ENCODE measurements around the gene PRR22.

PRR22 gene

DNA sequence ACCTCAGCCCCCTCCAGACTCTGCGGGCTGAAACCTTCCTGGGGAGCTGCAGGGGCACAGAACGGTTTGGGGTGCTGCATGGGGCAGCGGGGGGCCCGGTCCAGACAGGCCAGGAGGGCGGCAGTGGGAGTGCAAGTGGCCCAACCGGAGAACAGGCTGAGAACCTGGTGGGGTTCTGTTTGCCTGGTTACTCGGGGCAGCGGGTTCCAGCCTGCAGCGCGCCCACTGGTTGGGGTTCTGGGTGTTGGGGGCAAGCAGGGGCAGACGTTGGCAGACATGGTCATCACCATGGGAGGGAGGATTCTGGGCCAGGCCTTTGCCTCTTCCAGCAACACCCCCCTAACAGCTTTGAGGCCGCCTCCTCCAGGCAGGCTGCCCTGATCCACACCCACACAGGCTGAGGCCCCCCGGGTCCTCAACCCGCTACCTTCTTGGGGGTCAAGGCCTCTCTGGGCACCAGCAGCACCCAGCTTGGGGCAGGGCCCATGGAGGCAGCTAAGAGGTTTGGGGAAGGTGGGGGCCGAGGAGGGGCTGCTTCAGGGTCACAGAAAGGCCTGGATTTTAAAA lies at the start of gene PRR22:
TSS of gene PRR22 (minus strand) at position 166 of the 567 bp plus-strand sequence. CDS start at position 80, 86 bp downstream.
- DNase-seq: no peak

DNA sequence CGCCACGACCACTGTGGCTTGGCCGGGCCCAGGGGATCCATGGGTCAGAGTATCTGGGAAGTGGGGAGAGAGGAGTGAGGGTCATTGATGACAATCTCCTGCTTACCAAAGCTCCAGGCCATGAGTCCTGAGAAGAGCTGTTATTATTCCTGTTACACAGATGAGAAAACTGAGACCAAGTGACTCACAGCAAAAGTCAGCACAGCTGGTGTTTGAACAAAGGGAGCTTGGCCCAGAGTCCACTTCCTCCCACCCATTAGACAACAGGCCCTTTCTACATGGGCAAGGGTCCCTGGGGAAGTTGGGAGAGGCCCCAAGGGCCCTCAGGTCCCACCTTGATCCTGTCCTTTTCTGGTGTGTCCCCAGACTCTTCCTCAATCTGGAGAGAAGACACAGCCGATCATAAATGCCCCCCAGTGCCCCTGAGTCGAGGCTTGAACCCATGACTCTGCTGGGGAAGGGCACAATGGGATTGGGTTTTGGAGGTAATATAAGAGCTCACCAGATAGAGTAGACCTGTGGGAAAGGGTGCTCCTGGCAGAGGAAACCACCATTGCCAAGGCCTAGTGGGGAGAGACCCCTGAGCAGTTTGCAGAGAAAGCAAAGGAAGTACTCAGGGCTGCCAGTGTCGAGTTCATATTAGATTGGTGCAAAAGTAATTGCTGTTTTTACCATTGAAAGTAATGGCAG lies 48.1 kb upstream of the PRR22 start:
- DNase-seq: no peak

DNA sequence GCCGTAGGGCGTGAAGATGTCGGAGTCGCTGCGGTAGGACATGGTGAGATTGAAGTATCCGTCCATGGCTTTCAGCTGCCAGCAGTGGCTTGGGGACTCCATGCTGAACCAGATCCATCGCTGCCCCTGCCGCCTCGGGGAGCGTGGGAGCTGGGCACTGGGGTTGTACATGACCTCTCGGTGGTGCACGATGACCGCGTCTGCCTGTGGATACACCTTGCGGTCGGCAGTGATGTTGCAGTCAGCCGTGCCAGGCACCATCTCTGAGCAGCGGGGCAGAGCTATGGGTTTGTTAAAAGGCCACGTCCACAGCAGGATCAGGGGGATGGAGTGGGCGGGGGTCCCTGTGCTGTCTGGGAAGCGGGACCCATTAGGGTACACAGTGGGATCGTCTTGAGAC lies 47.5 kb upstream of the PRR22 start:
- no peak for DNase-seq

DNA sequence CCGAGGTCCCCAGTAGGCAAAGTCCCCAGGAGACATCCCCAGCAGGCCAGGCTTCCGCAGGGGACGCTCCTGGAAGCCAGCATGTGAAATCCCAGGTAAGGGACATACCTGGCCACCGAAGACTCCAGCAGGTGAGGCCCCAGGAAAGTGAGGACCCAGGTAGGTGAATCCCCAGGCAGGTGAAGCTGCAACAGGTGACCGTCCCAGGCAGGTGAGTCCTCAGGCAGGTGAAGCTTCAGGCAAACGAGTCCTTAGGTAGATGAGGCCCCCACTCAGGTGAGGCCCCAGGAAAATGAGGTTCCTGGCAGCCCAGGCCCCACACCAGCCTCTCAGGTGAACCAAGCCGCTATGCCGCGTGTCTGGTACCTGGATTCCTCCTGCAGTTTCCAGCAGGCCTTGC lies 46.6 kb upstream of the PRR22 start:
- DNase-seq: no peak

DNA sequence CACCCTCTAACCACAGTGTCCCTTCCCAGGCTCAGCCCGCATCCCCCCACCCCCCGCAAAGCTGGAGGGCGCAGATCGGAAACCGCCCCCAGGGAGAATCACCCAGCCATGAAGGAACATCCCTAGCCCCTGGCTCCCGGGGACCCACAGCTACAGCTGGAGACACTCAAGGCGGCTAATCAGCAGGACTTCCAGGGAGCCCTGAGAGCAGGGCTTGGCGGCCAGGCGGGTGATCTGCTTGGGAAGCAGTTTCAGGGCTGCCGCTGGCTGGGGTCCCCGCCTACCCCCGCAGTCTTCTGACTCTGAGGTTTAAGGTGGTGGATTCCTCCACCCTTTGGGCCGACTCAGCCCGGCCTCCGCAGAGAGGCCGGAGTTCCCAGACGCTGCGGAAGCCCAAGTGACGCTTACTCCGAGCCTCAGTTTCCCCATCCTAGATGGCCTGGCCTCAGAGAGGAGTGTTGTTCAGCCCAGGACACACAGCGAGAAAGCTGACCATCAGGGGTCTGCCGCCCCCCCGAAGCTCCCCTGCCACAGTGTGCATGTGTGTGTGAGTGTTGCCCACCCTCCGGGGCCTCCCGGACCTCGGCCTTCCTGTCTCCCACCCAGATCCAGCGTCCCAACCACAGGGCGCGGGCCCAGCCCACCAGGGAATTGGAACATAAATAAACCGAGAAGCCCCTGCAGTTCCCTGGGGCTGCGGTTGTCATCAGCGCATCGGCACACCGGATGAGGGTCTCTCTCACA lies 45.2 kb upstream of the PRR22 start:
- DNase-seq: no peak

DNA sequence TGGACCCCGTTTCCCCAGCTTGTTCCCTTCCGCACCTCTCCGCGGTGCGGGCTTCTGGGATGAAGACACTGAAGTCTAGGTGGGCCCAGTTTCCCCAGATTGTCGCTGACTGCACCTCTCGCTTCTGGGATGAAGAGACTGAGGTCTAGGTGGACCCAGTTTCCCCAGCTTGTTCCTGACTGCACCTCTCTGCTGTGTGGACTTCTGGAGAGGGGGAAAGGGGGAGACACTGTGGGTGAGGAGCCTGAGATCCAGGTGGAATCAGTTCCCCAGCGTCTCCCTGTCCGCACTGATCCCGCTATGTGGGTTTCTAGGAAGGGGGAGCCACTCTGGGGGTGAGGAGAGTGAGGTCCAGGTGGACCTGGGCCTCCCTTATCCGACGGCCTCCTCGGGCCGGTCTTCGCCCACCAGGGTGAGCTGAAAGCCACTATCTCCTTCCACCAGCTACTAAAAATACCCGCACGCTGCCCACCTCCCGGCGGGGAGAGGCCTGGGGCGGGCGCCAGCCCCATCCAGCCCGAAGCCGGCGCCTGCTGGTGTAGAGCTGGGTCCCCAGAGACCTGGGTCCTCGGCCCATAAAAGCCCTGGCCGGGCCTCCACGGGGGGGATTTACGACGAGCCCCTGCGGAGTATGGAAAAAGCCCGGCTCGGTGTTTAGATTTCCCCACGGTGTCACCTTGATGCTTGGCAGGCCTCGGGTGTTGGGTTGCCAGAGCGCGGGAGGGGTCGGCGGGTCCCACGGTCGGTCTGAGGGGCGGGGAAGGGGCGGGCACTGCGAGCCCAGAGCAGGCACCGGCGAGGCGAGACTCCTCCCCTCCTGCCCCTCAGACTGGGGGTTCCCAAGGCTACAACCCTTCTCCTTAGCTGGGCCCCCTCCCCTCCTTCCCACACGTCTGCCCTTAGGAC lies 44.4 kb upstream of the PRR22 start:
- peak; percentile 28 for DNase-seq

DNA sequence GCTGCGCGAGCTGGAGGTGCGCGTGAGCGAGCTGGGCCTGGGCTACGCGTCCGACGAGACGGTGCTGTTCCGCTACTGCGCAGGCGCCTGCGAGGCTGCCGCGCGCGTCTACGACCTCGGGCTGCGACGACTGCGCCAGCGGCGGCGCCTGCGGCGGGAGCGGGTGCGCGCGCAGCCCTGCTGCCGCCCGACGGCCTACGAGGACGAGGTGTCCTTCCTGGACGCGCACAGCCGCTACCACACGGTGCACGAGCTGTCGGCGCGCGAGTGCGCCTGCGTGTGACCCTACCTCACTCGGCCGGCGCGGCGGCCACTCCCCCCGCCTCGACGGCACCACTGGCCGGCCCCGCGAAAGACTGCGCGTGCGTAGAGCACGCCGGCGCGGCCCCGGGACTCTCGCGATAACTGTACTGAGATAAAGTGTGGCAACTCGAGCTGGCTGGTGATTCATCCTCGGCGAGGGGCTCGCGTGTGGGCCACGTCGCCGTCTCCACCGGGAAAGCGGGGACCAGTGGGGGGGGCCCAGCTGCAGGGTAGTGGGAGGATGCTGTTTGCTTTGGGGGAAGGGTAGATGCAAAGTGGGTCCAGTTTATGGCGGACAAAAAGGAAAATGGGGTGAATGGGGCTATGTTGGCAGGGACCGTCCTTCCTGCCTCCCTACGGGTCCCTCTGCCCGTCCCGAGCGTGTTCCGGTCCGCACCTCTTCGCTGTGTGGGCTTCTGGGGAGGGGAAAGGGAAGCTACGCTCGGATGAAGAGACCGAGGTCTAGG lies 43.5 kb upstream of the PRR22 start:
- DNase-seq: peak; percentile 98

DNA sequence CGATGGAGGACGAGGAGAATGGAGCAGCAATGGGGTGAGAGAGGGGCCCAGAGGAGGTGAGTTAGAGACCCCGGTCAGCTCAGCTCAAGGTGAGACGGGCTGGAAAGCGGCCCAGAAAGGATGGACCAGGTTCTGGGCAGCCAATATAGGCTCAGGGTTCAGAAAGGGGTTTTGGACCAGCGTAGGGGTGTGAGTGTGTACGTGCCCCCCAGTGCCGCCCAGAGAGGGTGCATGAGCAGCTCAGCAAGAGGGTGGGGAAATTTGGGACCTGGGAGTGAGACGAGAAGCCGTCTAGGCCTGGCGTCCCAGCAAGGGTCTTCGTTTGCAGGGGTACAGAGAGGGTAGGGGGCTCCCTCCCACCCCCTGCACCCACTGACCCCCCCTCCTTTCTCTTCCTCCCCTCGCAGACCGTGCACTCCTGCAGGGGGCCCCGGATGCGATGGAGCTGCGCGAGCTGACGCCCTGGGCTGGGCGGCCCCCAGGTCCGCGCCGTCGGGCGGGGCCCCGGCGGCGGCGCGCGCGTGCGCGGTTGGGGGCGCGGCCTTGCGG lies 42.9 kb upstream of the PRR22 start:
- DNase-seq: no peak

DNA sequence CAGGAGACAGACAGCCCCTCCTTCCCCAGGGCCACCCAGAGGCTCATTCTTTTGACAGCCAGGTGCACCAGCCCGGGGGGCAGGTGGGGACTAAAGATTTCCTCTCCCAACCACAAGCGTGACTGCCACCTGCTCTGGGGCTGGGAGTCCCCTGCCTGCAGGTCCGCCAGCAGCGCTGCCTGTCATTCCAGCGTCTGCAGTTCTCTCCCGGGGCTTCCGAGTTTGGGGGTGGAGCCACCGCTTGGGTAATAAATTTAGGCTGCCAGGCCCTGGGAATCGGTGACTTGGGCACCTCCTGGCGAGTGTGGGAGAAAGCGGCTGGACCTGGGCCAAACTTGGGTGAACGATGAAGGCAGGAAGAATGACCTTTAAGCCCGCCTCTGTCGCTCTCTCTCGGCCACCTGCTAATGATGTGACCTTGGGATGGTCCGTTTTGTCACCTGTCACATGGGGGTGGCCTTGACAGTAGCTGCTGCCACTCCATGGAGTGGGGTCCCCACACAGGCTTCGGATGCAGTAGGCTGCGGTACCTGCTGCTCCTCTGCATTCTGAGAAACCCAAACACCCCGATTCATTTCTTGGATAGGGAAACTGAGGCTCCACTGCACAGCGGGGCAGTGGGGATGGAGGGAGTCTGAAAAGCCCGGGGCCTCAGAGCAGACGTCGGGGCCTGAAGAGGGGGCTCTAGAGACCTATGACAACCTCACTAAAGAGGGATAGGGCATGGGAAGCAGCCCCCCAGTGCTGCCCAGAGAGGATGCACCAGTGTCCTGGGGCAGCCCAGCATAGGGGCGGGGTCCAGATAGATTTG lies 42.2 kb upstream of the PRR22 start:
- no peak for DNase-seq

DNA sequence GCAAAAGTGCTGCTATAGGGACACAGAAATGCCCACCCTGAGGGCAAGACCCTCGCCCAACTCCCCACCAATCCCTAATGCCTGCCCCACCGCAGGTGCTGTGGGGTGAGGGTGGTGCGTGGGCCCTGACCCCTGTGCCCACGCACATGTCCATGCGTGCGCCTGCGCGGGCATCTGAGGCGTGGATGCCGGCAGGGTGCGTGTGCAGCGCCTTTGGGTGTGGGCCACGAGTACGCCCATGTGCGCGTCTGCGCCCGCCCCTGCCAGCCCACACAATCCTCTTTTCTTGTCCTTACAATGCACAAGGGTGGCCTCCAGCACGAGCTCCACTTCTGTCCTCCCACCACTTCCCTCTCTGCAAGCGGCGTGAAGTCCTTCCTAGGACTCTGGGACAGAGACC lies 40.6 kb upstream of the PRR22 start:
- no peak for DNase-seq

DNA sequence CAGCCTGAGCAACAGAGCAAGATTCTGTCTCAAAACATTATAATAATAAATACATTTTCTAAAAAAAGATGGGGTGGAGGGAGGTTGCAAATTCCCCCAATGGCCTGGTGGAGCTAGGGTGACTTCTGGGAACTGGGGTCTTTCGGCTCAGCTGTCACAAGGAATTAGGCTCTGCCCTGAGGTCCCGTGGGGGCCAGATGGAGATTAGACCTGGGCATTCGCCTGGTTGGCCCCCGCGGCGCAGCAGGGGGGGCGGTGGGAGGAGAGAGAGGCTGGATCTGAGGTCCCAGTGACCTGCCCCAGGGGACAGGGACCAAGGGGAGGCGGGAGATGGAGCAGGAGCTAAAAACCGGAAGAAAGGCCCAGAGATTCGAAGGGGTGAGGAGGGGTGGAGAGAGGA lies 40.2 kb upstream of the PRR22 start:
- no peak for DNase-seq

DNA sequence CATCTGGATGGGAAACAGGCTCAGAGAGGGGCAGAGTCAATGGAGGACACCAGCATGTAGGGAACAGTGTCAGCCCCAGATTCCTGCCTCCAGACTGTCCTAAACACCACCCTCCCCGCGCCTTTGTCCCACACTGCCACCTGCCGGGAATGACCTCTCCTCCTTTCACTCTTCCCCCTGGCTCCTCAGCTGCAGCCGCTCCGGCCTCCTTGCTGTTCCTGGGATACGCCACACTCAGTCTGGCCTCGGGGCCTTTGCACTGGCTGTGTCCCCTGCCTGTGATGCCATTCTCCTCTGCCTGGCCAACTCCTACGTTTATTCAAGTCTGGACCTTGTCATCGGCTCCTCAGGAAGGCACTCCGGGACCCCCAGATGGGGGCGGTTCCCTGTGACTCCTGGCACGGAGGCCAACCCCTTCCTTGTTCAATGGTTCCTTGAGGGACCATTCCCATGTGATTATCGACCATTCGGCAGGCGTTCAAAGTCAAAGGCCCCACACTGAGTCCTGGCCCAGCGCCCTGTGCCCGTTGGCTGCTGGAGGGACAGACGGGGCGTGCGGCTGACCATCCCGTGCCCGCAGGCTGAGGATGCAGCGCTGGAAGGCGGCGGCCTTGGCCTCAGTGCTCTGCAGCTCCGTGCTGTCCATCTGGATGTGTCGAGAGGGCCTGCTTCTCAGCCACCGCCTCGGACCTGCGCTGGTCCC lies 39.2 kb upstream of the PRR22 start:
- no peak for DNase-seq

DNA sequence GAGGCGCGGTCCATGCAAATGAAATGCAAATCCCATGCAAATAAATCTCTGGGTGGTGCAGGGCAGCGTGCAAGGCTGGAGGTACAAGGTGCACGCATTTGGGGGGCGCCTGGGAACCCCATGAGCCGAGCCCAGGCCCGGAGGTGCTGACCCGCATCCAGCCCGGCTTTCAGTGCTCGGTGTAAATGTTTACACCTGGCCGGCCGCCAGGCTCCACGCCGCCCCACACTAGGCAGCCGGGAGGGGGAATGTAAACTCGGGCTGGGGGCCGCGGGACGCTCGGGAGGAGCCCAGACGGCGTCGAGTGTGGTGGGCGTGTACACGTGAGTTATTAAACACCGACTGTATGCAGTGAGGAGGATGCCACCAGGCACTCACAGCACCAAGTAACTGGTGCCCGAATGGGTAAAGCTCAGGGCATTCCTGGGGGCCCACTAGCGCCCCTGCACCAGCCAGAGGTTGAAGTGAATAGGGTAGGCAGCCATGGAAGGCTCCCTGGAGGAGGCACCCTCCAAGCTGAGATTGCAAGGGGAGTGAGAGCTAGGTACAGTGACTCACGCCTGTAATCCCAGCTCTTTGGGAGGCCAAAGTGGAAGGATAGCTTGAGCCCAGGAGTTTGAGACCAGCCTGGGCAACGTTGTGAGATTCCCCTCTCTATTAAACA lies 37.8 kb upstream of the PRR22 start:
- no peak for DNase-seq

DNA sequence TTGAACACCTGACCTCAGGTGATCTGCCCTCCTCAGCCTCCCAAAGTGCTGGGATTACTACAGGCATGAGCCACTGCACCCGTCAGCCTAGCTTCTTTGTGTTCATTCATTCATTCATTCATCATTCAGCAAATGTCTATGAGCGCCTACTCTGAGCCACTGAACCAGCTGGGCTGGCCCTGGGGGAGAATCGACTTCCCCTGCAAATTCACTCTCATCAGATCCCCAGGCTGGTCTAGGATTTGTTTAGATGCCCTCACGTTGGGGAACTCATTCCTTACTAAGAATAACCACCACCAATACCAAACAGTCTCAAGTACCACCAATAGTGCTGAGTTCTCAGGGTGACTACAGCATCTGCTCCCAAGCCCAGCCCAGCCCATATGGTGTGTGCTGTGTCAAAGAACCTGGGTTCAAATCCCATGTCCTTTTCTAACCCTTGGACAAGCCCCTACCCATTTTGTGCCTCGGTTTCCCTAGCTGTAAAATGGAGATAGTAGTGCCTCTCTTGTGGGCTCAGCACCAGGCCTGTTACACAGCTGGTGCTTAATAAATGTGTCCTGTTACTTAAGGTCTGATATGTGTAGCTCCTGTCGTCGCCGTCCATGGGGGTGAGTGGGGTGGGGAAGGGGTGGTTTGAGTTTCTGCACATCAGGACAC lies 37.1 kb upstream of the PRR22 start:
- DNase-seq: no peak

DNA sequence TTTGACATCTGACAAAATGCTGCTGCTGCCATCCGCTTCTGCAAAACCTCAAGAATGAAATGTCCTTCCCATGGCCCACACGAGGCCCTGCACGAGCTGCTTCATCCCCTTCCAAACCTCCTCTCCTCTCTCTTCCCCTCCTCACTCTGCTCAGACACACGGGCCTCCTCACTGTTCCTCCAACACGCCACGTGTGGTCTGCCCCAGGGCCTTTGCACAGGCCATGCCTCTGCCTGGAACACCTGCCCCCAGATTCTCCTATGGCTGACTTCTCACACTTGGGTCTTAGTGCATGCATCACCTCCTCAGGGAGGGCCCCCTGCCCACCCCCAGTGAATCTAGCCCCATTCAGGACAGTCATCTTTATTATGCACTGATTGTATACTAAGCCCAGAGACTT lies 36.2 kb upstream of the PRR22 start:
- no peak for DNase-seq

DNA sequence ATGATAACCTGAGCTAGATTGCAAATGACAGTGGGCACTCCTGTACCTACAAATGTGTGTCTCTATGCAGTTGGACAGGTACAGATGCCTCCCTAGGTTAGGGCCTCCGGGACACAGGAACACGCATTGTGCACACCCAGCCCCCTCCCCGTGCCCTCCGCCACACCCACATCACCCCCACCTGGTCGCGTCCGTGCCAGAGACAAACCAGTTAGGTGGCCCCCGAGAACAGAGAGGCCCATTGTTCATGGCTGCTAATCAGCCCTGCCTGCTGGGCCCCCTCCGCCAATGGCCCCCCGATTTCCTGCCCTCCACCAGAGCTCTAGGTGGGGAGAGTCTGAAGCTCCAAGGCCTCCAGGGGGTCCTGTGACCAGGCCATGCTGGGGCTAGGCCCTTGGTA lies 34.0 kb upstream of the PRR22 start:
- no peak for DNase-seq

DNA sequence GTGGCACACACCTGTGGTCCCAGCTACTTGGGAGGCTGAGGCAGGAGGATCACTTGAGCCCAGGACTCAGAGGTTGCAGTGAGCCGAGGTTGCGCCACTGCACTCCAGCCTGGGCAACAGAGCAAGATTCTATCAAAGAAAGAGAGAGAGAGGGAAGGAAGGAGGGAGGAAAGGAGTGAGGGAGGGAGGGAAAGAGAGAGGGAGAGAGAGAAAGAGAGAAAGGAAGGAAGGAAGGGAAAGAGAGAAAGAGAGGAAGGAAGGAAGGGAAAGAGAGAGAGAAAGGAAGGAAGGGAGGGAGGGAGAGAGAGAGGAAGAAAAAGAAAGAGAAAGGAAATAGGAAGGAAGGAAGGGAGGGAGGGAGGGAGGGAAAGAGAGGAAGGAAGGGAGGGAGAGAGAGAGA lies 32.7 kb upstream of the PRR22 start:
- no peak for DNase-seq

DNA sequence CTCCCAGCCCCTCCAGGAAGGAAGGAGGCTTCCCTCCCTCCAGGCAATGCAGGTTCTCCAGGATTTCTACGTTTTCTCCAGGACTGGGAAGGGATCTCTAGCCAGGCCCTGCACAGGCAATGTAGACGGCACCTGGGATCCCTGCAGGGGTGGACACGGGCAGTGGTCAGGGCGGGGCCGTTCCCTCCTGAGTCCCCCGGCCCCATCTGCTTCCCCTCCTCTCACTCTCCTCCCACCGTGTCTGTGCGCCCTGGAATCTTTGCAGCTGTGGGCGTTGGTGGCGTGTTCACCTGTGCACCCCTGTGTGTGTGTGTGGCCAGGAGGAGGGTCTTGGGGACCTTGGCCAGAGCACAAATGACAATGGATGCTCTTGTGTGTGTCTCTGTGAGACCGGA lies 30.3 kb upstream of the PRR22 start:
- DNase-seq: no peak

DNA sequence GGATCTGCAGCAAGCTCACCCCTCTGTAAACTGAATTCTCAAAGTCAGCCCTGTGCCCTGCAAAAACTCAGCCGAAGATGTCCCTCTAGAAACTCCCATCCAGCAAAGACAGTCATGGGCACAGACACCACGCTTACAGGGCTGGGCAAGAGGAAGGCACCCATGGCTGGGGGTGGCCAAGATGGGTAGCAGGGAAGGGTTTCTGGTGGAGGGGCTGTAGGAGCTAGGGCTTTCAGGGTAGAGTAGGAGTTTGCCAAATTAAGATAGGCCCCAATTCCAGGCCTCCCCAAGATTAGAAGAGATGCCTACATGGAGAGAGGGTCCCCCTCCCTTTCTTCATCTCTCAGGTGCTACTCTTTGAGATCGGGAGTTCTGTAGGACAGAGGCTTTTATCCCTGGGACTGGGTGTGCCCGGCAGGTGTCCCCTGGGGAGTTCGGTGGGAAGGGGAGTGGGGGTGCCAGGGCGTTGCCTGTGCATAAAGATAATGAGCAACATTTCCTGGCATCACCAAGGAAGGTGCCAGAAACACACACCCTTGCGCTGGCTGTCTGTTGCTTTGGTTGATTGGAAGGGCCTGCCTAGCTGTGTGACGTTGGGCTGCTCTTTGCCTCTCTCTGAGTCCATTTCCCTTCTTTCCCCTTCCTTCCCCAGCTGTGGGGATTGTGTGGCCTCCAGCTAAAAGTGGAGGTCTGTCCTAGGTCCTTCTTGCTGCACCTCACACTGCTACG lies 29.7 kb upstream of the PRR22 start:
- DNase-seq: no peak

Data from activated CD4-positive, alpha-beta T cell treated with anti-CD3 and anti-CD28 coated beads, Interleukin-2, amount 50 U/mL, for 16 hours (primary cell).